ENCODE measurements around the gene SPON1.

SPON1 gene

DNA sequence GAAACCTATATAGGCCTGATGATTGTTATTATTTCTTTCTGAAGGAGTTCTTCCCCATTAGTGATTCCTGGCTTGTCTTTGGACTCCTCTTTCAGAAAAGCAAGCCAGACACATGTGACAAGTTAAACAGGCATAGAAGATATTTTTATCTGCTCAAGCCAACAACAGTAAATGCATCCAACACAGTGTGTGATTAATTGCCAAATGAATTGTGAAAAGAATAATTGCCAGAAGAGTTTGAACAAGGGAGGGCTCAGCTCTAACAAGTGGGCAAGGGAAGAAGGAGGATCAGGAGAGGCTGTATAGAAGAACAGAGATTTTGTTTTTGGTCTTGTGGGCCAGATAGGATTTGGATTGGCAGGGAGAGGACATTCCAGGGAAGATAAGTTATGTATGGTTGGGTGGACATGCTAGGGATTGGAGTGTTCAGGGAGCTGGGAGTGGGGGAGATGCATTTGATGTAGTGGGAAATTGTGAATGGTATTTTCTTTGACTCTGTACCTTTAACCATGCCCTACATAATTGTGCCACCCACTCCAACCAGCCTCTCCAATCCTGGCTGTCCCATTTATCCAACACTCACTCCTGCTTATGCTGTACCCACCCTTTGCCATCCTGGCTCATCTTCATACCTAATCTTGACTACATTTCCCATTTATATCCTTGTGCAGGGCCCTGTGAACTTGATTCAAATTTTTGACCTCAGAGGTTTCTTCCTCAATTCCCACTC is 223.7 kb downstream of the SPON1 start:
- no peak for DNase-seq (ENCODE audit: low read depth)

DNA sequence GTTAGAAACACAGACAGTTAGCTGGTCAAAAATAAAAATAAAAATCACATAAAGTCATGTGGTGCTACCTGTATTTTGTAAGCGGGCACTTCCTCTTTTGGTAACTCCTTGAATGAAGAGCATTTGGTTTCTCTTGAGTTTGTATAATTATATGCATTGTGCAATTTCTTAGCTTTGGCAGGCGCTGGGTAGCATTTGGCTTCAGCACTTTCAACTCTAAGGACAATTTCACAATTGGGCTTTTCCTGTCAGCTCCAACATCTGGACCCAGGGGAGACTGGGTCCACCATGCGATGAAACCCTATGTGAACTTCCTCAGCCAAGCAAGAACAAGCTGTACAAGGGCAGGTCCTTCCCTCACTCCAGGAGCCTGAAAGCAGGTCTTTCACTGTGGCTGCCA is 227.4 kb downstream of the SPON1 start:
- no peak for DNase-seq (ENCODE audit: low read depth)

DNA sequence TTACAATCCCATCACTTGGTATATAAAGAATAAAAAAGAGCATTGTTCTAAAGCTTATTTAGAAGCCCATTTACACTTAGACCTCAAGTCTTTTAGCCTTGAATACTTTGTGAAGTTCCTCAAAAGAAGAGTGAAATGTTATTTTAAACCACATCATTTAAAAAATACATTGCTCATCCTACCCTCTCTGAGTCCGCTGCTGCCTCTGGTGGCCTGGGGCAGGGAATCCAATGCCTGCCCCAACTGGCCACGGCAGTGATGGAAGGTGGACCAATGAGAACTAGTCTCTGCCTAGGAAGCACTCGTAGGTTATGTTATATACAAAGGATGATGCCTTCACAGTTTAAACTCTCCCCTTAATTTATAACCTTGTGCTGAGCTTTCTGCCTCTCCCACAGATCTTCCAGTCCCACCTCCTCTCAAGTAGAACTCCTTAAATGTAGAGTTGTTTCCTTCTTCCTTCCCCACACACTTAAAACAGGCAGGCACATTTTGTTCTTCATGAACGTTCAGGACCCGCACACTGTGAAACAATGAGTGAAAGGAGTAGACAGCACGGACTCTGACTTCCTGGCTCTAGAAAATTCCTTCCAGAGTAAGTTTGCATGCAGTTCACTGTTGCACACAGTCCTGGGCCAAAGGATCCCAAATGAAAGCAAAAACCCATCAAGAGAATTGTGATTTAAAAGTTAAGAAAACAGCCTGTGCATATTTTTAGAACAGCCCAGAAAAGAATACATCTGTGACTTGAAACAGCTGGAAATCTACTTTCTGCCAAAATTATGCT is 228.7 kb downstream of the SPON1 start:
- DNase-seq (ENCODE audit: low read depth), result no peak

DNA sequence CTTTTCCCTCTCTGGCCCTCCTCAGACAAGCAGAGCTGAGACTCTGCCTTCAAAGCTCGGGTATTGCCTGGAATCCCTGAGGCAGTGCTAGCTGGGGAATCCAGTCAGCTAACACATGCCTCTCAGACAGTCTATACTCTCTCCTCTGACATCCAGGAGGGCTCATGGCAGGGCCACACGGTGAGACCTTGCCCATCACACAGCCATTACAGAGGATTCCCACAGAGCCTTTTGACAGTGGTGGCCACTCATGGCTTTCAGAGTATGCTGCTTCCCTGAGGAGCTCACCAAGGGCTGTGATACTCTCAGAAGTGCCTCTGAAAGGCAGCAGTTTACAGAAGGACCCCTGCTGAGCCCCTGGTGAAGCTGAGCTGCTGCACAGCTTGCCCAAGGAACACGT is 231.1 kb downstream of the SPON1 start:
- DNase-seq (ENCODE audit: low read depth), result no peak

DNA sequence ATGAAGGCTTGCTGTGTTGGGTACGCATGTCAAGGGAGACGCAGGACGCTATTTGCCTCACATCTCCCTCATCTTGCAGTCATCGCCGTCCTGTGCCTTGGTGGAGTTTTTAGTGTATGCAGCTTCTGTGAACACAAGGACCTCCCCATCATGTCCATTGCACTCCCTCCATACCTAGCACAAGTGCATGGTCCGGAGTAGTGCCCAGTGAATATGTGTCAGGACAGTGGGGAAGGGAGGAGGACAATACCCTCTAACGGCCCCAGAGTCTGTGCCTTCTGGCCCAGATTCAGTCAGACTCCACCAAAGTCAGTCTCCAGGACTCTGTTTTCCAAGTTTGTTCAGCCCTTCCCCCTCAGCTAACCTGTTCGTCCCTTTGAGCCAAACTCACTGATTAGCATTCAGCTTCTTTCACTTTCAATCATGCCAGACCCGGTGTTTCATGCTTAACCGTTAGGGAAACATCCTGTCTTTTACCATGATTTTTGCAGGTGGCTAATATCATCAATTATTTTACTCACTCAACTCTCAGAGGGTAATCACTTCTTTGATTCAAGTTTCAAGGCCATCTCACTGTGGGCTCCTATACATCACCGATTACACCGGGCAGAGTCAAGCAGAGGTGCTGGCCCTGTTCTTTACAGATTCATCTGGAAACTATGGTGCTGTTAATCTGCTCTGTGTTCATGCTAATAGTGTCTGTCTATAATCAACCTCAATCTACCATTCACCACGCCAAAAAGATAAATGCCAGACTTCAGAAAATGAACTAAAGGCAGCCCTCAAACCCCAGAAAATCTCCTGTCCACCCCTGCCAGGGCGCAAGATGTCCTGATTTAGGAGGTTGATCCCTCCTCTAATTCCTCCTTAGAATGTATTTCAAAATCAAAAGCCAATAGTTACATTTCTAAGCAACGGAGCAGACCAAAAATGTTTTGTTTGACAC is 240.0 kb downstream of the SPON1 start:
- DNase-seq (ENCODE audit: low read depth), result no peak

DNA sequence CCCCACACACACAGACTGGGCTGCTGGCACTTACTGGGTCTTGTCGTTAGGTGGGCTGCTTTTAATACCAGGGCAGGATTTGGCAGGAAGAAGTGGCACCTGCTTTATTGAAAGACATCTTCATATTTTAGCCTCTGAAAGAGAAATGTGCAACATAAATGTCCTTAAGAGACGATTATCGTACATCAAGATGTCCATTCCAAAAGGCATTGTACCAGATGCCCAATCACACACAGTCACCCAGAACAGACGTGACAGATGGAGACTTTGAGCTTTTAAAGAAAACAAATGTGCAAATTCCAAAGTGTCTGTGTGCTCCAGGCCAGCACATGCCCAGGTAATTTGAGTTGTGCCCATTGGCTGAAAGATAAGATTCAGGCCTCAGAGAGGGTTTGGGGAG is 240.8 kb downstream of the SPON1 start:
- no peak for DNase-seq (ENCODE audit: low read depth)

DNA sequence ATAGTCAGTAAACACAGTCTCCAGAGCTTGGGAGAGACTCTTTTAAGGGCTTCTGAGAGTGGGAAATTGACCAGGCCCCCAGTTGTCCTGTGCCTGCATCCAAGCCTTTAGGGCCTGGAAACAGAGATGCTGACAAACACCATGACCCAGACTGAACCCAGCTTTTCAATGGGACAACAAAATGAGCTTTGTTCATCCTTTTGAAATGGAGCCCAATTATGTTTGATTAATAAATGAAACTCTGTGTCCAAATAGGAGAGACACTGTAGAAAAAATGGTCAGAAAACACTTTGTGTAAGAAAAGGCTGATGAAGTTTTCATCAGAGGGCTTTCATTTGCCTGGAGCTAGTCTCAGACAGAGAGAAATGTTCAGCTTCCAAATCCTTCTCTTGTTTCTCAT is 250.5 kb downstream of the SPON1 start:
- no peak for DNase-seq (ENCODE audit: low read depth)

DNA sequence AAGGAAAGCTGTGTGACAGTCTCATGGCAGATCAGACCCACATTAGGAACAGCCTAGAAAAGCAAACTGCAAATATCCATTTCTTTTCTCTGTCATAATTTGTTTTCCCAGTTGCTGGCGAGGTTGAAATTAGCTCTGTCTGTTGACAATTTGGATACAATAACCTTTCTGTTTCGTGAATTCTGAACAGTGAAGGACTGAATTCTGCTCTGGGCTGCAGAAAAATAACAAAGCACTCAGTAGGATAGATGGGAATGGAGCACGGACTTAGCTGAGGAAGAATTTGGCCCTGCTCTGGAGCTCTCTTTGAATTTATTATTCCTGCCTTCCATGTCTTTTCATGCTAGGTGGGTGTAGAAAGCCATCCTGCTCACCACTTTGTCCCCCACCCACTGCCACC is 256.2 kb downstream of the SPON1 start:
- DNase-seq (ENCODE audit: low read depth), result no peak

DNA sequence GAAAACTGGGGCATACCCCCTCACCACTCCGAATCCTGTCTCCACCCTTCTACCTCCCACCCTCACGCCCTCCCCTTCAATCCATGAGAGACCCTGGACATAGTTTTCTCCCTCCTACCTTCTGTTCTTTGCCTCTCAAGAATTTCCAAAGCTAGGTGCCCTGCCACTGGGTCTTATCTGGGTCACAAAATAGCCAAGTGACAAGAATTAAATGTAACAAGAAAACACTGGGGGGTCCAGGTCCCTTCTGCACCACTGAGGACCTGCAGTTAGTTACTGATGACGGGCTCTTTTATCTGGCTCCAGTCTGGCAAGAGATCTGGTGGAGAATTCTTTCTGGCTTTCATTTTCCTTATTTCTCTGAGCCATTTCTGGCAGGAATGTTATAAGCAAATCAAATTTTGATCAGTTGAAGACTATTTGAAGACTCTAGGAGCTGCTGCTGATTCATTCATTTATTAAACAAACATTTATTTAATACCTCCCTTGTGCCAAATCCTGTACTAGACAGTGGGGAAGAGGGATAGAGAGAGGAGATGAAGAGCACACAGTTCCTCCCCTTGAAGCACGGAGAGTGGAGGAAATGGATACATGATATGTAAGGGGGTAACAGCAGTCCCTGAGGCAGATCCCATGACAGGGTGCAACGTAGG is 261.2 kb downstream of the SPON1 start:
- no peak for DNase-seq (ENCODE audit: low read depth)

DNA sequence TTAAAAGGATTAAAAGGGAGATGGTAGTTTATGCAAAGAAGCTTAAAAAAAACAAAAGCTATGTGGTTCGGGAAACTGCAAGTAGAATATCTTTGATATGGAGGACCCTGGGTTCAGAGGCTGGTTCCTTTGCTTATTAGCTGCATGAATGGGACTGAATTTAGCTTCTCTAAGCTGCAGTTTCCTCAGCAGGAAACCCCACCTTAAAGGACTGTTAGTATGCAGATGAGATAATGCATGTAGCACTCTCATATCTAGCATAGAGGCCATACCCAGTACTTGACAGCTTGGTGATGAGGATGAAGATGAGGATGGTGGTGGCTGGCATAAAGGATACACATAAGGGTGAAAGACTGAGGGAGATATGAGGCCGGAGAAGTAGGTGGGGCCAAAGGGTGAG is 261.9 kb downstream of the SPON1 start:
- no peak for DNase-seq (ENCODE audit: low read depth)

DNA sequence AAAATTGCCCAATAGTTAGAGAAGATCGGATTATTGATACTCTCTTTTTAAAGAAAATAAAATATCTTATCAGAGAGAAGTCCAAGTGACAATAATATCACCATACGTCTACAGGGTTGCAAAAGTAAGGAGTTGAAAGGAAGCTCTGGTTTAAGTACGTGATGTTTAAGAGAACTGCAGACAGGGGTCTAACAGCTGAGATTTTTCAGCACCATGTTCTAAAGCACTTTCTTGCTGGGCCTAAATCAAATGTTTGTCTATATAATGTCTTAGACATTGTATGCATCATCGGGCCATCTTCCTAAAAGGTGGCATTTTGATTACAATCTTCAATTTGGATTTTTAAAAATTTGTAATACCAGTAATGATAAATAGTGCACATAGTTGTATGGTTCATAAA is 263.1 kb downstream of the SPON1 start:
- DNase-seq (ENCODE audit: low read depth), result no peak

DNA sequence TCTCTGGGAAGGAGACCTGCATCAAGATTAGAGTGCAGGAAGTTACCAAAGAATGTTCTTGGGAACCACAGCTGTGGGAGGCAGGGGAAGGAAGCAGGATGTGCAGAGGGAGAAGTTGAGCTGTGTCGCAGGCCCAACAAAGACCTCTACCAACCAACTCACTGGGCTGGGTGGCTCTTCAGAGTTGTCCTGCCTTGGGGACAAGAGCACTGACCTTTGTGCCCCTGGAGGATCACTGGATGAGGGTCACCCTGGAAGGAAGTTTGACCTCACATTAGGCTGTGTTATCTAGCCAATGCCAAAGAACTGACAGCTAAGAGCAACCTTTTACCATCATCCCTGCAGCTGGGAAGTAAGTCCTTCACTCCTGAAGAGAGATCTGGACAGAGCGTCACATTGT is 265.8 kb downstream of the SPON1 start:
- DNase-seq (ENCODE audit: low read depth), result no peak

DNA sequence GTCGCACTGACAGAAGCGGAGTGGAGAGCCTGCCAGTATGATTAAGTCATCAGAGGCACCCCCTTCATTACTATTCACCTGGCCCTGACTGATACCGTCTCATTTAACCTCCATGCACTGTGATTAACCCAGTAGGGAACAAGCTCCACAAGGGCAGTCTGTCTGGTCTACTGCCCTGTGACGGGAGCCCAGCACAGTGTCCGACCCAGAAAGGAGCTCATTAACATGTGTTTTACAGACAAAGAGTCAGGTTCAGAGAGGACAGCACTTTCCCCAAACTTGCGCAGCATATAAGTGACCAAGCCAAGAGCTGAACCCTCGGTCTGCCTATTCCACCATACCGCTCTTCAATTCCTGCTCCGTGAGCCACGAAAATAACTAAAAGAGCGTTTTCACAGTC is 266.9 kb downstream of the SPON1 start:
- DNase-seq (ENCODE audit: low read depth), result no peak

DNA sequence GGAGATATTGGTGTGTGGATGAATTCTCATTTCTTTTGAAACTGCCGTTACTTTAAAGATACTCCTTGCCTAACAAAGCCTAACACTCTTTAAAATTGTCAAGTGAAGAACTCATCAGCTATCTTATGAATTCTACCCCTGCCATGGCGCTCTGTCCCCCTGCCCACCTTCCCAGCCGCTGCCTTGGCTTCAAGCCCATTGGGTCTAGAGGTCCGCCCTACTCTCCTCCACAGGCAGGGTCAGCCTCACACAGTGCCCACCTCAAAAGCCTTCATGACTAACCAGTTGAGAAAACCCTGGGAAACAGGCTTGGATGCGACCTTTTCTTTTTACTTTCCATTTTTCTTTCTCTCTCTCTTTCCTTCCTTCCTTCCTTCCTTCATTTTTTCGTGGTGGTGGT is 267.9 kb downstream of the SPON1 start:
- DNase-seq (ENCODE audit: low read depth), result no peak

DNA sequence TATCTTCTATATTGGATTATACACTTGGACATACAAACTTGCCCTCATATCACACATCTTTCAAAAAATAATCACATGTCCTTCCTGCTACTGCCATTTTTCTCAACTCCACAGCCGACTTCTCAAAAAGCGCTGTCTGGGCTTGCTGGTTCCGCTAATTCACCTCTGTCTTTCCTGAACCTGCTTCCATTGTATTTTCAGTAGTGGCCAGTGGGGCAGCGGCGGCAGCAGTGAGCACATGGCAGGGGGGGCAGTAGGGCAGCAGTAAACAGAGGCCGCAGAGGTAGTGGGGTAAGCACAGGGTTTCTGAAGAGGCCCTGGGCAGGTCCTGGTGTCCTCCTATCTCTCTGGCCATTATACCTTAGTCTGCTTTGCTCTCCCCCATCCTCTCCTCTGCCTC is 270.1 kb downstream of the SPON1 start:
- no peak for DNase-seq (ENCODE audit: low read depth)

DNA sequence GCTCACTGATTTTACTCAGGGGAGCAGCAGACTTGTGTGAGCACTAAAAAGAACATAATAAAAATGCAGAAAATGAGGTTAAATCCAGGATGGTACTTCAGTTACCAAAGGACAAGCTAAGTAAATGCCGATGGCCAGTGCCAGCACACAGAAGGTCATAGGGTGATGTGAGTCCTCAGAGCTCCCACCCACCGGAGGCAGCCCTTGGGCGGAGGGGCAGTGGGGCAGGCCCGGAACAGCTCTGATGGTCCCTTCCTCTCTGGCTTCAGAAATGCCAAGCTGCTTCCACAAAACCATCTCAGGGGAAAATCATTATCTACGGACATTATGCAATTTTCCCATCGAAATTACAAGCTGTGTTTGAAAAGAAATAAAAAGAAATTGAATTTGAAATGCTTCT is 271.9 kb downstream of the SPON1 start:
- no peak for DNase-seq (ENCODE audit: low read depth)

DNA sequence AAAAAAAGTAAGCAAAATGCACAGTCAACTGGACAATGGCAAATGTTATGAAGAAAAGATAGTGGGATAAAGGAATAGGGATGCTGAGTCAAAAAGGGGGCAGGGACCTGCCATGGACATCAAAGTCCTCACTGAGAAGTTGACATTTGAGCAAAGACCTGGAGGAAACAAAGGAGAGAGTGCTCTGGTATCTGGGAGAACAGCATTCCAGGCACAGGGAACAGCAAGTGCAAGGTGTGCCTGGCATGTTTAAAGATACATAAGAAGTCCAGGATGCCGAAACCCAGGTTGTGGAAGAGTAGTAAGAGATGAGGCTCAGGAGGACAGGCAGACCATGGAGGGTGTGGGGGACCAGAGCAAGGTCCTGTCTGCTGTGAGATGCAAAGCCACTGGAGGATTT is 273.2 kb downstream of the SPON1 start:
- no peak for DNase-seq (ENCODE audit: low read depth)

DNA sequence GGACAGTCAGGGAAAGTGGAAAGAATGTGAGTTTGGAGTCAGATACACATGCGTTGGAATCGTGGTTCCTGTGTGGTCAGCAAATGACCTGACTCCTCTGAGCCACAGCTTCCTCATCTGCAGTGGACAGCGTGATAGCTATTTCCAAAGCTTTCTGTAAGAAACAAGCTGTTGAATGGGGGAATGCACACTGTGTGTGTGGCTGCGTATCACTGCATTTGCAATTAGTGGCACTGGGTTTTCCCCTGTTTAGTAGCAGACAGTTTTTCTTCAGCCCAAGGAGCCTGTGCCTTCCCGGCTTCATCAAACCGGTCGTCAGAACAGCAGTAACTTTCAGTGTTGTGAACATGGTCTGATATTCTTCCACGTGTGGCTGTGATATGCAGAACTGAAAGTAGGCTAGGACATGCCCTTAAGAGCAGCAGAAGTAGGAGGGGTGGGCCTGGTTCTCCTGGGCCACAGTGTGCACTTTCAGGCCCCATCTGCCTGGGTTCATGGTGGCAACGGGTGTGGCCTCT is 275.0 kb downstream of the SPON1 start:
- DNase-seq (ENCODE audit: low read depth), result no peak

DNA sequence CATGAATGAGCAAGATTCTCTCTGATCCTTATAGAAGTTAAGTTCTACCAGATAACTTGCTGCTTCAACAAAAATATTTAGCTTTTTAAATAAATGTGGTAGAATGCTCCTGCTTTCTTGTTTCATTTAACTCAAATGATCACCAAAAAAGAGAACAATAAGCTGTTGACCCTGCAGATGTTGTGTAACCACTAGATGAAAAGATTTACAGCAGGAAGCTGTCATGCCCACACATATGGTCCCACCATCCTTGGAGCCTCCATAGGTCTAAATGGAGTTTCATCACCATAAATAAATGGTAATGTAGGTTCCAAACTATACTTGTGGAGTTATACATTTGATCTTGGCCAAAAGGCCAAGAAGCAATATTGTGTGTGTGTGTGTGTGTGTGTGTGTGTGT is 277.7 kb downstream of the SPON1 start:
- no peak for DNase-seq (ENCODE audit: low read depth)

DNA sequence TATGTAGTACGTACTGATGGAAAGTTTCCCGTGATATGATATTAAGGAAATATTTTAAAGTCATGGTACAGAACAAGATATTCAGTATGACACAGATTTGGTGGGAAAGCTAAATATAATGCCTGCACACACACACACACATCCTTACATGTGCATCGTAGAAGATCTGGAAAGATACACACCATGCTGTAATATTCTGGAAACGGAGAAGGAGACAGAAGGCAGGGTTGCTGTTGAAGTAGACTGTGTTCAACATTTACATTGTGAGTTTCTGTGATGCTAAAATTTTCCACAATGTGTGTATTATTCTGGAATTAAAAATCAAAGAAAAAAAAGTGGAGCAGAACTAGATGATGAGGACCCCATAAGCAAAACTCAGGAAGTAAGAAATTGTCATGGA is 278.4 kb downstream of the SPON1 start:
- DNase-seq (ENCODE audit: low read depth), result no peak

DNA sequence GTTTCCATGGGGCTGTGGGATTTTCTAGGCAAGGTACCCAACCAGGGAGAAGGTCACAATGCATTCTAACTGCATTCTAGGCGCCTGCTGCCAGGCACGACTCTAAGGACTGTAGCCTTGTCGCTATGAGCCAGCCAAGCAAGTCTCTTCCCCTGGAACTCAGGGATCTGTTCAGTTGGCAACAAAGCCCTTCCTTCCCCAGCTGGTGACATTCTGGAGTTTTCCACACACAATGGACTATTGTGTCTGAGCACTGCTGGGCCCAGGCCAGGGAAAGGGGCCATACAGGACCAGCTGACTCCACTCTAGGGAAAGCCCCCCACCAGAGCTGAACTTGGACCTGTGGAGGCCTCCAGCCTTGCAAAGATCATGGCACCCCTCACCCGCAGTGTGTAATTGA is 279.7 kb downstream of the SPON1 start:
- no peak for DNase-seq (ENCODE audit: low read depth)

DNA sequence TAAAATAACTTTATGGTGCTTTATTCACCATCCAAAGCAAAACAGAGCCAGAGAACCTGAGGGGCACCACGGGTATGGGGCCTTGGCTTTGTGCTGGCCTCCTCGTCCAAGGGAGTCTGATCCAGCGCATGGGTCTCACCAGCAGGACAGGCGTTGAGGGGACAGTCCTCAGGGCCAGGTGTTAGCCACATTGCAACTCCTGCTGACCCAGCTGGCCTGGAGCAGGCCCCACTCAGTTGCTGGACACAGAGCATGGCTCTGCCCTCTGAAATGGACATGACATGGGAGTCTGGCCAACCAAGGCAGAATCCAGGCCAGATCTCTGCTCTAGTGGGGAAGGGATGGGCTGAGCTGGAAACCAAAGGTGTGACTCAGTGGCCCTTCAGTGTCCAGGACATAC is 280.2 kb downstream of the SPON1 start:
- DNase-seq (ENCODE audit: low read depth), result no peak

Measured in HS-5 (cell line).